Liver (tissue), 3 donors: ENCODE measurements around the gene CSE1L.

Experiments
- HNF4A ChIP-seq, 2 donors: conservative IDR thresholded peaks; 2 replicates each; pipeline ENCODE4 v1.6.1; 2016; ENCODE audit warnings: antibody characterized with exemption in 2 of 2, mild to moderate bottlenecking in 2 of 2
- JUND ChIP-seq, 2 donors: IDR thresholded peaks; 2 replicates each; pipeline ENCODE4 v1.6.1; 2016; ENCODE audit warnings: antibody characterized with exemption in 2 of 2
- MAX ChIP-seq: IDR thresholded peaks from 2 replicates; pipeline ENCODE4 v1.6.1; 2016; ENCODE audit warnings: antibody characterized with exemption
- RAD21 ChIP-seq, 2 donors: IDR thresholded peaks; 2 replicates each; pipeline ENCODE4 v1.6.1; 2016; ENCODE audit warnings: antibody characterized with exemption in 2 of 2, mild to moderate bottlenecking in 2 of 2
- REST ChIP-seq: IDR thresholded peaks from 2 replicates; pipeline ENCODE4 v1.6.1; 2016; ENCODE audit warnings: antibody characterized with exemption, mild to moderate bottlenecking
- TAF1 ChIP-seq: conservative IDR thresholded peaks from 2 replicates; pipeline ENCODE4 v1.6.1; 2016; ENCODE audit warnings: antibody characterized with exemption, mild to moderate bottlenecking
- YY1 ChIP-seq: IDR thresholded peaks from 2 replicates; pipeline ENCODE4 v1.6.1; 2016; ENCODE audit warnings: antibody characterized with exemption, mild to moderate bottlenecking
- TF ChIP-seq, protein P1 (sequence below): fragments of 150-350 bp; IDR thresholded peaks from 2 replicates; pipeline ENCODE4 v1.5.1; 2017; ENCODE audit warnings: improper control_type of control experiment, low read depth, low read length; ENCODE audit not compliant: missing input control
- TF ChIP-seq, protein P2 (sequence below): IDR thresholded peaks from 2 replicates; pipeline ENCODE4 v1.6.1; 2016; ENCODE audit warnings: antibody characterized with exemption
- donor health status: healthy.
- donor health status: healthy.

DNA sequence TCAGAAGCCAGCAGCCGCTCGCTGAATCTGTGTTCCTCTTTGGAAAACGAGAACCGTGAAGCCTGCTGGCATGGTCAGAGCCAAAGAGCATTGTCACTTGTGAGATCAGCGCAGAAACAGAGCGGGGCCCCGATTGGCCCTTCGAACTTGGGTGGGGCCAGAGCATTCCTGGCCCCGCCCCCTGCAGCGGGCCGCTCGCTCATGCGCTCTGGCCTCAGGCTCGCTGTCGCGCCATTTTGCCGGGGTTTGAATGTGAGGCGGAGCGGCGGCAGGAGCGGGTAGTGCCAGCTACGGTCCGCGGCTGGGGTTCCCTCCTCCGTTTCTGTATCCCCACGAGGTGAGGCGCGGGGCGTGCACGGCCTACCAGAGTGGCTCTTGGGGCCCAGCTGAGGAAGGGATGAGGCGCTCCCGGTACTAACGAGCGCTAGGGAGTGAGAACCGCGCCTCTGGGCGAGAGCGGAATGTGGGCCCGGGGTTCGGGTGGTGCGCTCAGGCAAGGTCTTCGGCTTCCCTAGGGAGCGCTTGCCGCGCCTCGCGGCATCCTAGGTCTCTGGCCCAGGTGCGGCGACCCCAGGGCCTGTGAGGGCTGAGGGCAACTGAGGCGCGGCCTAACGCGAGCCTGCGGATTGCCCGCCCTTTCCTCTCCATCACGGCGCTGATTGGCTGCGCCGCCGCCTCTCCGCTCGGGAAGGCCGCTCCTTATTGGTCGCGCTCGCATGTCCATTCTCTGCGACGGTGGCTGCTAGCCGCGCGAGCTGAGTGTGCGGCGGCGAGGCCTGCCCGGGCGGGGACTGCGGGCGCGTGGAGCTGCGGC, at the start of gene CSE1L:
- TF ChIP-seq, protein P1, sequence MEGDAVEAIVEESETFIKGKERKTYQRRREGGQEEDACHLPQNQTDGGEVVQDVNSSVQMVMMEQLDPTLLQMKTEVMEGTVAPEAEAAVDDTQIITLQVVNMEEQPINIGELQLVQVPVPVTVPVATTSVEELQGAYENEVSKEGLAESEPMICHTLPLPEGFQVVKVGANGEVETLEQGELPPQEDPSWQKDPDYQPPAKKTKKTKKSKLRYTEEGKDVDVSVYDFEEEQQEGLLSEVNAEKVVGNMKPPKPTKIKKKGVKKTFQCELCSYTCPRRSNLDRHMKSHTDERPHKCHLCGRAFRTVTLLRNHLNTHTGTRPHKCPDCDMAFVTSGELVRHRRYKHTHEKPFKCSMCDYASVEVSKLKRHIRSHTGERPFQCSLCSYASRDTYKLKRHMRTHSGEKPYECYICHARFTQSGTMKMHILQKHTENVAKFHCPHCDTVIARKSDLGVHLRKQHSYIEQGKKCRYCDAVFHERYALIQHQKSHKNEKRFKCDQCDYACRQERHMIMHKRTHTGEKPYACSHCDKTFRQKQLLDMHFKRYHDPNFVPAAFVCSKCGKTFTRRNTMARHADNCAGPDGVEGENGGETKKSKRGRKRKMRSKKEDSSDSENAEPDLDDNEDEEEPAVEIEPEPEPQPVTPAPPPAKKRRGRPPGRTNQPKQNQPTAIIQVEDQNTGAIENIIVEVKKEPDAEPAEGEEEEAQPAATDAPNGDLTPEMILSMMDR: peak; percentile 34
- TF ChIP-seq REST (peak; percentile 75), YY1 (peak; percentile 96), MAX (no peak), HNF4A (conservative IDR thresholded peaks at IDR 0.05) (peak; percentile 41 to 52), RAD21 (IDR thresholded peaks at IDR 0.05) (peak in 1 of 2 donors; percentile 31), TAF1 (peak; percentile 66), JUND (IDR thresholded peaks at IDR 0.05) (peak; percentile 49 to 60)
- TF ChIP-seq, protein P2, sequence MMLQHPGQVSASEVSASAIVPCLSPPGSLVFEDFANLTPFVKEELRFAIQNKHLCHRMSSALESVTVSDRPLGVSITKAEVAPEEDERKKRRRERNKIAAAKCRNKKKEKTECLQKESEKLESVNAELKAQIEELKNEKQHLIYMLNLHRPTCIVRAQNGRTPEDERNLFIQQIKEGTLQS: no peak
